Nephron progenitor cell (in vitro differentiated cells): ENCODE measurements around the gene SLC18A3.

ENCODE experiments used
- DNase-seq: peaks from one replicate; pipeline ENCODE4 v3.0.0; 2021
- H3K27ac Mint-ChIP-seq: 2 replicates; pipeline ENCODE4 v1.8.0; 2021; ENCODE audit warnings: mild to moderate bottlenecking, moderate library complexity, mixed read lengths
- H3K27me3 Mint-ChIP-seq: 2 replicates; pipeline ENCODE4 v1.8.0; 2021; ENCODE audit warnings: mild to moderate bottlenecking, low read depth, mixed read lengths; ENCODE audit not compliant: poor library complexity
- H3K36me3 Mint-ChIP-seq: 2 replicates; pipeline ENCODE4 v1.8.0; 2021; ENCODE audit warnings: low read depth, mixed read lengths
- H3K4me1 Mint-ChIP-seq: 2 replicates; pipeline ENCODE4 v1.8.0; 2021; ENCODE audit warnings: mixed read lengths
- H3K4me3 Mint-ChIP-seq: 2 replicates; pipeline ENCODE4 v1.8.0; 2021; ENCODE audit warnings: mild to moderate bottlenecking, moderate library complexity, mixed read lengths
- H3K9me3 Mint-ChIP-seq: 2 replicates; pipeline ENCODE4 v1.8.0; 2021; ENCODE audit warnings: mild to moderate bottlenecking, moderate library complexity, mixed read lengths
- CTCF ChIP-seq: fragments of 200-600 bp; sonication (generic); IDR thresholded peaks from 2 replicates; pipeline ENCODE4 v1.5.0; 2021; ENCODE audit warnings: antibody characterized with exemption

Gene SLC18A3

GRCh38 chr10:49614242-49615198 is 4.4 kb downstream of the SLC18A3 start:
- peaks cover 27% of the 10 kb centered on the region for H3K4me1 Mint-ChIP-seq
- peaks cover 100% of the 10 kb centered on the region for H3K27me3 Mint-ChIP-seq
- no peak for TF ChIP-seq CTCF
- no peak overlapping the region for H3K27ac Mint-ChIP-seq
- peak; percentile 31 for DNase-seq
- no peak overlapping the region for H3K4me3 Mint-ChIP-seq
- no peaks in the 10 kb centered on the region for H3K36me3 Mint-ChIP-seq
- peaks cover 10% of the 10 kb centered on the region for H3K9me3 Mint-ChIP-seq

DNA sequence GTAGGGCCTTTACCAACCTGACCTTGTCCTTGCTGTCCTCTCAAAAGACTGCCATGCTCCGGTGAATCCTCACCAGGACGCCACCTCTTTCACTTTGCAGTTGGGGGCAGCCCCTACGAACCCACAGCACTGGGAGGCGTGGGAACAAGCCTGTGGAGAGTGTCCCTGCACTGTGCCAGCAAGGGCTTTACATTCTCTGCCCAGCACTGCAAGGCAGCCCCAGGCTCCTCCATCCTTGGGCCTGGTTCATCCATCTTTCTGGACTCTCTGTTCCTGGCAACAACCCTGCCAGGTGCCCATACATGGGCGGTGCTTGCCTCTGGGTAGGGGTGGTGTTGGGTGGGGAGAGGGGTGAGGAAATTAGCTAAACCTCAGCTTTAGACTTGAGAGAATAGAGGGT is 5.1 kb downstream of the SLC18A3 start:
- Mint-ChIP-seq H3K27ac (no peak overlapping the region), H3K9me3 (peaks cover 10% of the 10 kb centered on the region), H3K36me3 (no peaks in the 10 kb centered on the region), H3K4me1 (peaks cover 27% of the 10 kb centered on the region), H3K4me3 (no peak overlapping the region), H3K27me3 (peaks cover 100% of the 10 kb centered on the region)
- DNase-seq: no peak
- TF ChIP-seq CTCF: no peak

DNA sequence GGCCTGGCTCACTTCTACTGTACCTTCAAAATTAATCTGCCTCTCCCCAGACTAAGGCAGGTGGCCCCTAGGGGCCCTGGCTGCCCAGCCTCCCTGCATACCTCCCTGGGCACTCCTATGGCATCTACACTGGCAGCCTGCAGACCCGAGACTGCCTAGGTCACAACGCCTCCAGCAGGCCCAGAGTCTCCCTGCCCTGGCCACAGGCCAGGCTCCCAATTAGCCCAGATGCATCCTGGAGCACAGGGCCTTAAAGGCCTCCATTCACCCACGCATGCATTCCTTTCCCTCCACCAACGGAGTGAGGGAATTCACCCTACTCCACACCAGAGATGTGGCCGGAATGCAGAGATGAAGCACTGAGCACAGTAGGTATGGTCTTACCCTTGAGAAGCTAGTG is 5.6 kb downstream of the SLC18A3 start:
- H3K4me3 Mint-ChIP-seq: no peak overlapping the region
- peaks cover 100% of the 10 kb centered on the region for H3K27me3 Mint-ChIP-seq
- no peak for DNase-seq
- peaks cover 10% of the 10 kb centered on the region for H3K9me3 Mint-ChIP-seq
- no peak for TF ChIP-seq CTCF
- no peaks in the 10 kb centered on the region for H3K36me3 Mint-ChIP-seq
- peaks cover 27% of the 10 kb centered on the region for H3K4me1 Mint-ChIP-seq
- no peak overlapping the region for H3K27ac Mint-ChIP-seq

- TF ChIP-seq CTCF: no peak
- Mint-ChIP-seq H3K36me3 (no peaks in the 10 kb centered on the region), H3K4me1 (peaks cover 23% of the 10 kb centered on the region), H3K9me3 (peaks cover 10% of the 10 kb centered on the region), H3K27ac (no peak overlapping the region), H3K27me3 (peaks cover 96% of the 10 kb centered on the region), H3K4me3 (no peak overlapping the region)
- no peak for DNase-seq
Observed at GRCh38 chr10:49616421-49617101, 6.5 kb downstream of the SLC18A3 start.

DNA sequence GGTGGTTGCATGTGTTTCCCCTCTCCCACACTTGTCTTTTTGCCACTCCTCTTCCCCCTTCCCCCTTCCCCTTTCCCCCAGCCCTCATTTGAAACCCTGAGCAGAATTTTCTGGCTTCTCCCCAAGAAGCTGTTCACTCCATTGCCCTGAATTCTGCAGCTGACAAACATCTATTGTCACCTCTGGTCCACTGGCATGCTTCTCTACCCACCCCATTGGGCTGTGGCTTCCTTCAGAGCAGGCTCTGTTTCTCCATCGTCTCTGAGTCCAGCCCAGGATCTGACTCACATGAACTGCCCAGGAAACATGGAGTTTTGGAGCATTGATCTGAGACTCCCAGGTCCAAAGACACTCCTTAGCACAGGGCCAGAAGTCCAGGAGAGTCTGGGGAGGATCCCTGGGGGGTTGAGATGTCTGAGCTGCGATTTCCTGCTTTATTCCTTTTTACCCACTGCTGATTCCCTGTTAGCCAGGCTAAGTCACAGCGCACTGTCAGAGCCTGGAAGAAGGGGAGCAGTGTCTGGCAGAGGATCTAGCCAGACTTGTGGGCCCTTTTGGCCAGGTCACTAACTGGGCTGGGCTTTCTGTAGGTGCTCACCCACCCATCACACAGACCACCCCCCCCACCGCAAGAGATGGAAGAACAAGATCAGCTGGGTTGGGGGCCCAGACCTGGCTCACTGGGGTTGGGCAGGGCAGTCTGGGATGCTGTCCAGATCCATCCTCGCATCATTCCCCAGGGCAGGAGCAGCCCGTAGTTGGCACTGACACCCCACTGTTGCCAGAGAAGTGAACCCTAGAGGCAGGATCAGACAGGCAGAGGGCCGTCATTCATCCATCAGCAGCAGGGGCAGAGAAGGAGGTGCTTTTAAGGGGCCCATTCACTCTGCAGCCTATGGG is 7.3 kb downstream of the SLC18A3 start:
- no peak for DNase-seq
- TF ChIP-seq CTCF: no peak
- Mint-ChIP-seq H3K9me3 (peaks cover 2% of the 10 kb centered on the region), H3K27me3 (peaks cover 88% of the 10 kb centered on the region), H3K4me3 (no peak overlapping the region), H3K4me1 (peaks cover 22% of the 10 kb centered on the region), H3K36me3 (no peaks in the 10 kb centered on the region), H3K27ac (no peak overlapping the region)
